Testis (tissue), 3 donors: ENCODE results near the gene SERTM2. TPM values are rescaled to one million over a fixed set of nuclear protein-coding genes. Genes with fewer than 3 reads are reported as not detected.

Experiments used
- DNase-seq: peaks from one replicate; pipeline ENCODE4 v3.0.0-alpha.2; 2019
- H3K27ac ChIP-seq, 2 donors: fragments of 200-600 bp; sonication (generic); one replicate each; pipeline ENCODE4 v1.5.1; 2019
- H3K27me3 ChIP-seq: fragments of 200-600 bp; sonication (generic); one replicate; pipeline ENCODE4 v1.5.1; 2019
- H3K36me3 ChIP-seq: fragments of 200-600 bp; sonication (generic); one replicate; pipeline ENCODE4 v1.5.1; 2017; ENCODE audit warnings: low read depth; ENCODE audit errors: missing control alignments
- H3K4me1 ChIP-seq: fragments of 200-600 bp; sonication (generic); one replicate; pipeline ENCODE4 v1.5.1; 2019
- H3K4me3 ChIP-seq, 2 donors: fragments of 200-600 bp; sonication (generic); one replicate each; pipeline ENCODE4 v1.5.1; 2017 to 2019
- H3K9me3 ChIP-seq: fragments of 200-600 bp; sonication (generic); one replicate; pipeline ENCODE4 v1.5.1; 2017
- POLR2A ChIP-seq: fragments of 450-650 bp; IDR thresholded peaks from one replicate; pipeline ENCODE4 v1.6.1; 2017; ENCODE audit warnings: antibody characterized with exemption, mild to moderate bottlenecking, moderate library complexity
- WGBS, 2 donors: methylation state at CpG; one replicate each; pipeline ENCODE4 v1.1.5; 2018; 5-methylcytosine and 5-hydroxymethylcytosine counted together
- intact Hi-C: fragments of 100-400 bp; cut with DNase I; formaldehyde crosslinking; loops from one replicate; pipeline ENCODE4 v1.15.1; 2023; ENCODE audit warnings: low total_unique reads
- polyA plus RNA-seq: library from polyadenylated mRNA; stranded (reverse); fragments of 350-450 nt; fragmentation: Illumina TruSeq; extraction: RNeasy Lipid Tissue Mini Kit (QIAGEN cat#74804); gene quantifications from one replicate; pipeline ENCODE4 v1.2.3, GENCODE V29; 2014; ENCODE audit warnings: low read depth, low replicate concordance; ENCODE audit not compliant: insufficient read depth
- total RNA-seq, 2 donors: library from RNA; depleted of rRNA; stranded (reverse); fragments of >200 nt; gene quantifications; one replicate each; pipeline ENCODE4 v1.2.3, GENCODE V29; 2016
- TF ChIP-seq, protein P1 (sequence below), 3 experiments: fragments of 450-650 bp in 2 of 3; fragments of 200-600 bp in 1 of 3; sonication (generic) in 1 of 3; IDR thresholded peaks; one replicate each; pipeline ENCODE4 v1.5.1; 2016 to 2019; ENCODE audit warnings: antibody characterized with exemption in 3 of 3, mild to moderate bottlenecking in 2 of 3, moderate library complexity in 1 of 3

Gene SERTM2
- total and polyA plus RNA-seq, 3 donors from 2014 or later, result 0.06 to 2.3 TPM; not detected in 1

- Histone ChIP-seq H3K27ac (no peak overlapping the region), H3K27me3 (no peaks in the 10 kb centered on the region), H3K4me3 (no peak overlapping the region), H3K9me3 (no peaks in the 10 kb centered on the region), H3K4me1 (no peaks in the 10 kb centered on the region), H3K36me3 (no peaks in the 10 kb centered on the region)
- intact Hi-C loops, result no loop called here
- no peak for DNase-seq
- 39 to 56% methylated on average over 2 of the region's 2 CpGs for WGBS, 2 donors
- TF ChIP-seq POLR2A, result no peak
- TF ChIP-seq, protein P1, sequence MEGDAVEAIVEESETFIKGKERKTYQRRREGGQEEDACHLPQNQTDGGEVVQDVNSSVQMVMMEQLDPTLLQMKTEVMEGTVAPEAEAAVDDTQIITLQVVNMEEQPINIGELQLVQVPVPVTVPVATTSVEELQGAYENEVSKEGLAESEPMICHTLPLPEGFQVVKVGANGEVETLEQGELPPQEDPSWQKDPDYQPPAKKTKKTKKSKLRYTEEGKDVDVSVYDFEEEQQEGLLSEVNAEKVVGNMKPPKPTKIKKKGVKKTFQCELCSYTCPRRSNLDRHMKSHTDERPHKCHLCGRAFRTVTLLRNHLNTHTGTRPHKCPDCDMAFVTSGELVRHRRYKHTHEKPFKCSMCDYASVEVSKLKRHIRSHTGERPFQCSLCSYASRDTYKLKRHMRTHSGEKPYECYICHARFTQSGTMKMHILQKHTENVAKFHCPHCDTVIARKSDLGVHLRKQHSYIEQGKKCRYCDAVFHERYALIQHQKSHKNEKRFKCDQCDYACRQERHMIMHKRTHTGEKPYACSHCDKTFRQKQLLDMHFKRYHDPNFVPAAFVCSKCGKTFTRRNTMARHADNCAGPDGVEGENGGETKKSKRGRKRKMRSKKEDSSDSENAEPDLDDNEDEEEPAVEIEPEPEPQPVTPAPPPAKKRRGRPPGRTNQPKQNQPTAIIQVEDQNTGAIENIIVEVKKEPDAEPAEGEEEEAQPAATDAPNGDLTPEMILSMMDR (IDR thresholded peaks at IDR 0.05), result no peak
Observed at GRCh38 chrX:111483135-111483534, 28.3 kb upstream of the SERTM2 start.

DNA sequence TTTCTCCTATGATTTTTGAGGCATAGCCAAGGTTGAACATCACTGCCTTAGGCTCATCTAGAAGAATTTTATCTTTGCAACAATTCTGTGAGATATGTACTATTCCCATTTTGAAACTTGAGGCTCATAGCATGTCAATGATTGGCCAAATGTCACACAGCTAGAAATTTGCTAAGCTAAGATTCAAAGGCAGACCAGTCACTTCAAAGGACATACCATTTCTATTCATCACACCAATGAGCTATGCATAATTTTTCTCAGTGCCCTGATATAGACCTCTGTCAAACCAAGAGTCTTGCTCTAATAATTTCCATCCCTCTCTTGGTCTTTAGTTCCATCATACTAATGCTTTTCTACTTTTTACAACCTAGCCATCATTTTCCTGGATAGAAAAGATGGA is 27.6 kb upstream of the SERTM2 start:
- Histone ChIP-seq H3K9me3 (no peaks in the 10 kb centered on the region), H3K27me3 (no peaks in the 10 kb centered on the region), H3K4me1 (no peaks in the 10 kb centered on the region), H3K4me3 (no peak overlapping the region), H3K36me3 (no peaks in the 10 kb centered on the region), H3K27ac (no peak overlapping the region)
- TF ChIP-seq, protein P1 (IDR thresholded peaks at IDR 0.05), result no peak
- no peak for TF ChIP-seq POLR2A
- intact Hi-C loops, result no loop called here
- no peak for DNase-seq

DNA sequence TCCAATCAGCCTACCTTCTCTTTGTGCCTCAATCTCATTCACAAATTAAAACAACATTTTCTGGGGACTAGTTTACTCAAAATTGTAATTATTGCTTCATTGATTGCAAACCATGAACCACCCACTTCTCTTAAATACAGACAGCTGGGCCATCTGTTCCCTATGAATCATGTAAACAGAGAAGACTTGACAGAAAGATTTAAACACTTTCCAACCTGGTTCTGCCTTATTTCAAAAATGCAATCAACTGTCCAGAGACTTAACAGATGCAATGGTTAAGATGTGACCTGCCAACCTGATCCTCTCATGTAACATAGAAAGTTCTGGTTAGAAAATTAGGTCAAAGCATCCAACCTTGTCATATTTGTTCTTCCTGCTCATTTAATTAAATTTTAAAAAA is 20.8 kb upstream of the SERTM2 start:
- Histone ChIP-seq H3K27ac (no peak overlapping the region), H3K9me3 (no peaks in the 10 kb centered on the region), H3K4me1 (no peaks in the 10 kb centered on the region), H3K27me3 (no peaks in the 10 kb centered on the region), H3K4me3 (no peak overlapping the region), H3K36me3 (no peaks in the 10 kb centered on the region)
- no peak for TF ChIP-seq POLR2A
- TF ChIP-seq, protein P1 (IDR thresholded peaks at IDR 0.05), result no peak
- intact Hi-C loops, result no loop called here
- no peak for DNase-seq

DNA sequence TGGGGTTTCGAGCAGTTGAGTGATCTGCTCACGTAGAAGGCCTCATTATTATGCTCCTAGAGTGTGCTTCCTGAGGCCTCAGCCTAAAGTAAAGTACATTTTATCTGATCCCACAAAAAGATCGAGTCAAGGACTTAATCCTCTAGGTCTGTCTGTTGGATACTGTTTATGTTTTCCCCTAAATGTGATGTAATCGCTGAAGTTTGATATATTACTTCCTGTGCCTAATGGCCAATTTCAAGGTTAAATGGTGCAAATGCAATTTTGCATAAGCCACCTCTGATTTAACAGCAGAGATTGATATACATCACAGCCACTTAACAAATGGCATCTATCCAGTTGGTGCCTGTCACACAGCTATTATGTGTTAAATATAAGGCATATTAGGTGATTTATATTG is 19.4 kb upstream of the SERTM2 start:
- WGBS, 2 donors, result 68 to 76% methylated on average over 4 of the region's 4 CpGs

GRCh38 chrX:111498538-111499103 is 12.8 kb upstream of the SERTM2 start:
- H3K4me3 ChIP-seq, result no peak overlapping the region
- no peaks in the 10 kb centered on the region for H3K36me3 ChIP-seq
- H3K4me1 ChIP-seq, result no peaks in the 10 kb centered on the region
- no peaks in the 10 kb centered on the region for H3K9me3 ChIP-seq
- no peaks in the 10 kb centered on the region for H3K27me3 ChIP-seq
- no peak for TF ChIP-seq POLR2A
- TF ChIP-seq, protein P1 (IDR thresholded peaks at IDR 0.05), result no peak
- DNase-seq, result no peak
- intact Hi-C loops, result no loop called here
- no peak overlapping the region for H3K27ac ChIP-seq
- WGBS, 2 donors, result 67 to 73% methylated on average over 3 of the region's 3 CpGs

More for the DNA sequence above, 19.4 kb upstream of the SERTM2 start:
- H3K27ac ChIP-seq, result no peak overlapping the region
- H3K36me3 ChIP-seq, result no peaks in the 10 kb centered on the region
- no peak for DNase-seq
- H3K4me1 ChIP-seq, result no peaks in the 10 kb centered on the region
- no peaks in the 10 kb centered on the region for H3K9me3 ChIP-seq
- H3K27me3 ChIP-seq, result no peaks in the 10 kb centered on the region
- H3K4me3 ChIP-seq, result no peak overlapping the region
- intact Hi-C loops, result no loop called here
- TF ChIP-seq, protein P1 (IDR thresholded peaks at IDR 0.05), result no peak
- no peak for TF ChIP-seq POLR2A
